ES-I3 (cell line): ENCODE data around the gene MICU2.

ENCODE experiments used
- H3K36me3 ChIP-seq: 2 replicates; pipeline ENCODE4 v1.6.1; 2013; ENCODE audit warnings: mild to moderate bottlenecking, low read length, control low read depth, moderate library complexity; ENCODE audit not compliant: insufficient read depth
- H3K4me1 ChIP-seq: 2 replicates; pipeline ENCODE4 v1.6.1; 2013; ENCODE audit warnings: mild to moderate bottlenecking, control low read depth, low read length; ENCODE audit not compliant: insufficient read depth
- H3K9ac ChIP-seq: 2 replicates; pipeline ENCODE4 v1.6.1; 2013; ENCODE audit warnings: low read depth, mild to moderate bottlenecking, low read length, moderate library complexity
- H3K9me3 ChIP-seq: 2 replicates; pipeline ENCODE4 v1.6.1; 2013; ENCODE audit warnings: mild to moderate bottlenecking, low read length, moderate library complexity; ENCODE audit not compliant: control insufficient read depth, insufficient read depth

The MICU2 gene

GRCh38 chr13:21544515-21544914 lies 59.5 kb downstream of the MICU2 start:
- Histone ChIP-seq H3K9me3 (no peaks in the 10 kb centered on the region), H3K36me3 (no peaks in the 10 kb centered on the region; the same call in 1 of the 2 replicates), H3K9ac (no peak overlapping the region), H3K4me1 (no peaks in the 10 kb centered on the region)

- H3K9ac ChIP-seq: no peak overlapping the region
- H3K36me3 ChIP-seq: no peaks in the 10 kb centered on the region; the same call in 1 of the 2 replicates
- no peaks in the 10 kb centered on the region for H3K9me3 ChIP-seq
- no peaks in the 10 kb centered on the region for H3K4me1 ChIP-seq
Measured at GRCh38 chr13:21542563-21542962, 61.4 kb downstream of the MICU2 start.

- Histone ChIP-seq H3K36me3 (no peaks in the 10 kb centered on the region; the same call in 1 of the 2 replicates), H3K4me1 (no peaks in the 10 kb centered on the region), H3K9ac (no peak overlapping the region), H3K9me3 (no peaks in the 10 kb centered on the region)
Measured at GRCh38 chr13:21541980-21542379, 62.0 kb downstream of the MICU2 start.

GRCh38 chr13:21541271-21541670 lies 62.7 kb downstream of the MICU2 start:
- Histone ChIP-seq H3K4me1 (no peaks in the 10 kb centered on the region), H3K9ac (no peak overlapping the region), H3K9me3 (no peaks in the 10 kb centered on the region), H3K36me3 (no peaks in the 10 kb centered on the region; the same call in 1 of the 2 replicates)

GRCh38 chr13:21539687-21540086 lies 64.3 kb downstream of the MICU2 start:
- no peaks in the 10 kb centered on the region for H3K4me1 ChIP-seq
- no peaks in the 10 kb centered on the region; the same call in 1 of the 2 replicates for H3K36me3 ChIP-seq
- H3K9me3 ChIP-seq: no peaks in the 10 kb centered on the region
- H3K9ac ChIP-seq: no peak overlapping the region

GRCh38 chr13:21538753-21539152 lies 65.2 kb downstream of the MICU2 start:
- Histone ChIP-seq H3K9ac (no peak overlapping the region), H3K36me3 (no peaks in the 10 kb centered on the region; the same call in 1 of the 2 replicates), H3K4me1 (no peaks in the 10 kb centered on the region), H3K9me3 (no peaks in the 10 kb centered on the region)

GRCh38 chr13:21538280-21538679 lies 65.7 kb downstream of the MICU2 start:
- Histone ChIP-seq H3K9me3 (no peaks in the 10 kb centered on the region), H3K9ac (no peak overlapping the region), H3K36me3 (no peaks in the 10 kb centered on the region; the same call in 1 of the 2 replicates), H3K4me1 (no peaks in the 10 kb centered on the region)

- H3K36me3 ChIP-seq: no peaks in the 10 kb centered on the region; the same call in 1 of the 2 replicates
- H3K4me1 ChIP-seq: no peaks in the 10 kb centered on the region
- no peak overlapping the region for H3K9ac ChIP-seq
- no peaks in the 10 kb centered on the region for H3K9me3 ChIP-seq
Measured at GRCh38 chr13:21537105-21537504, 66.9 kb downstream of the MICU2 start.

- Histone ChIP-seq H3K4me1 (no peaks in the 10 kb centered on the region), H3K9me3 (no peaks in the 10 kb centered on the region), H3K36me3 (no peaks in the 10 kb centered on the region; the same call in 1 of the 2 replicates), H3K9ac (no peak overlapping the region)
Measured at GRCh38 chr13:21534760-21535159, 69.2 kb downstream of the MICU2 start.

- Histone ChIP-seq H3K36me3 (no peaks in the 10 kb centered on the region), H3K9ac (no peak overlapping the region), H3K9me3 (no peaks in the 10 kb centered on the region), H3K4me1 (no peaks in the 10 kb centered on the region)
Measured at GRCh38 chr13:21531455-21531854, 72.5 kb downstream of the MICU2 start.

- H3K9ac ChIP-seq: no peak overlapping the region
- no peaks in the 10 kb centered on the region for H3K4me1 ChIP-seq
- no peaks in the 10 kb centered on the region for H3K36me3 ChIP-seq
- H3K9me3 ChIP-seq: no peaks in the 10 kb centered on the region
Measured at GRCh38 chr13:21530656-21531055, 73.3 kb downstream of the MICU2 start.

GRCh38 chr13:21529146-21529893 lies 74.7 kb downstream of the MICU2 start:
- no peaks in the 10 kb centered on the region for H3K36me3 ChIP-seq
- H3K9ac ChIP-seq: no peak overlapping the region
- H3K4me1 ChIP-seq: no peaks in the 10 kb centered on the region
- H3K9me3 ChIP-seq: no peaks in the 10 kb centered on the region

- H3K4me1 ChIP-seq: no peaks in the 10 kb centered on the region
- H3K9me3 ChIP-seq: no peaks in the 10 kb centered on the region
- no peak overlapping the region for H3K9ac ChIP-seq
- H3K36me3 ChIP-seq: no peaks in the 10 kb centered on the region
Measured at GRCh38 chr13:21528616-21529015, 75.4 kb downstream of the MICU2 start.

GRCh38 chr13:21526707-21527540 lies 77.0 kb downstream of the MICU2 start:
- Histone ChIP-seq H3K9ac (no peak overlapping the region), H3K9me3 (no peaks in the 10 kb centered on the region), H3K36me3 (no peaks in the 10 kb centered on the region; the same call in 1 of the 2 replicates)

GRCh38 chr13:21522847-21523246 lies 81.1 kb downstream of the MICU2 start:
- no peaks in the 10 kb centered on the region for H3K4me1 ChIP-seq
- no peaks in the 10 kb centered on the region for H3K9me3 ChIP-seq
- H3K36me3 ChIP-seq: no peaks in the 10 kb centered on the region; the same call in 1 of the 2 replicates
- H3K9ac ChIP-seq: no peak overlapping the region

More at GRCh38 chr13:21526707-21527540, 77.0 kb downstream of the MICU2 start:
- no peaks in the 10 kb centered on the region for H3K4me1 ChIP-seq
